Upper lobe of right lung (tissue), 1 donor: ENCODE results near the gene CRKL. TPM values are rescaled to one million over a fixed set of nuclear protein-coding genes. Genes with fewer than 3 reads are reported as not detected.
A peak's percentile ranks its signal among the peaks of the same experiment; 100 is the strongest.

ENCODE experiments used
- ATAC-seq: fragments of 200-7000 bp; cut with Tn5 transposase; one replicate; pipeline ENCODE4 v1.9.1; 2020; ENCODE audit warnings: mild to moderate bottlenecking, moderate library complexity
- DNase-seq: peaks from one replicate; pipeline ENCODE4 v3.0.0-alpha.2; 2020
- H3K27ac ChIP-seq: fragments of 200-600 bp; one replicate; pipeline ENCODE4 v1.8.0; 2022
- H3K27me3 ChIP-seq: fragments of 200-600 bp; one replicate; pipeline ENCODE4 v1.8.0; 2022; ENCODE audit warnings: mild to moderate bottlenecking
- H3K36me3 ChIP-seq: fragments of 200-600 bp; one replicate; pipeline ENCODE4 v1.8.0; 2022
- H3K4me1 ChIP-seq: fragments of 200-600 bp; one replicate; pipeline ENCODE4 v1.8.0; 2022
- H3K4me3 ChIP-seq: fragments of 200-600 bp; one replicate; pipeline ENCODE4 v1.8.0; 2022; ENCODE audit warnings: mild to moderate bottlenecking
- H3K9me3 ChIP-seq: fragments of 200-600 bp; one replicate; pipeline ENCODE4 v1.8.0; 2022
- CTCF ChIP-seq: fragments of 200-600 bp; IDR thresholded peaks from one replicate; pipeline ENCODE4 v1.8.0; 2022; ENCODE audit warnings: antibody characterized with exemption
- intact Hi-C: fragments of 100-400 bp; cut with DNase I; formaldehyde crosslinking; loops from one replicate; pipeline ENCODE4 v1.11.0; 2022
- total RNA-seq: library from RNA; stranded (reverse); fragmentation: NEBNext Ultra II Directional; extraction: Animal tissue kit (Norgen Biotek cat#: 25700); gene quantifications from one replicate; pipeline ENCODE4 v1.2.1, GENCODE V29; 2021
- donor health status: DM: no; HTN: yes; CAD: no; lungs with severe emphysema.

The CRKL gene
- total RNA-seq, 1 donor from 2014 or later = 60.8 TPM

- Histone ChIP-seq H3K9me3 (no peaks in the 10 kb centered on the region), H3K4me1 (peaks cover 48% of the 10 kb centered on the region), H3K27ac (no peak overlapping the region), H3K4me3 (no peak overlapping the region), H3K27me3 (no peaks in the 10 kb centered on the region), H3K36me3 (peaks cover 6% of the 10 kb centered on the region)
- peak; percentile 22 for DNase-seq
- TF ChIP-seq CTCF = no peak
- intact Hi-C loops = no loop called here
- ATAC-seq = no peak
Measured at GRCh38 chr22:20943104-20943933, 26.1 kb downstream of the CRKL start.

- no peak overlapping the region for H3K4me3 ChIP-seq
- no peak for ATAC-seq
- intact Hi-C loops = no loop called here
Measured at GRCh38 chr22:20944042-20944441, 26.8 kb downstream of the CRKL start.

GRCh38 chr22:20945578-20945934 lies 28.3 kb downstream of the CRKL start:
- Histone ChIP-seq H3K4me3 (no peak overlapping the region), H3K36me3 (peaks cover 14% of the 10 kb centered on the region), H3K9me3 (no peaks in the 10 kb centered on the region), H3K27me3 (no peaks in the 10 kb centered on the region), H3K27ac (peak overlapping the region; percentile 39), H3K4me1 (peaks cover 35% of the 10 kb centered on the region)
- TF ChIP-seq CTCF = no peak
- ATAC-seq (no peak), DNase-seq (no peak)
- intact Hi-C loops = no loop called here

More at GRCh38 chr22:20944042-20944441, 26.8 kb downstream of the CRKL start:
- no peak for TF ChIP-seq CTCF
- Histone ChIP-seq H3K27me3 (no peaks in the 10 kb centered on the region), H3K27ac (no peak overlapping the region), H3K4me1 (peaks cover 42% of the 10 kb centered on the region), H3K9me3 (no peaks in the 10 kb centered on the region), H3K36me3 (no peaks in the 10 kb centered on the region)
- no peak for DNase-seq

- Histone ChIP-seq H3K9me3 (no peaks in the 10 kb centered on the region), H3K4me3 (no peak overlapping the region), H3K4me1 (peaks cover 30% of the 10 kb centered on the region), H3K27ac (peak overlapping the region; percentile 49), H3K27me3 (no peaks in the 10 kb centered on the region), H3K36me3 (peaks cover 22% of the 10 kb centered on the region)
- DNase-seq = no peak
- ATAC-seq = peak; percentile 91
- TF ChIP-seq CTCF = no peak
- intact Hi-C loops = no loop called here
Measured at GRCh38 chr22:20946080-20946986, 29.1 kb downstream of the CRKL start.

GRCh38 chr22:20946991-20947390 lies 29.8 kb downstream of the CRKL start:
- intact Hi-C loops = no loop called here
- no peak overlapping the region for H3K4me3 ChIP-seq
- H3K27ac ChIP-seq = no peak overlapping the region
- H3K9me3 ChIP-seq = no peaks in the 10 kb centered on the region
- H3K36me3 ChIP-seq = peaks cover 28% of the 10 kb centered on the region
- DNase-seq (no peak), ATAC-seq (no peak)
- TF ChIP-seq CTCF = no peak
- no peaks in the 10 kb centered on the region for H3K27me3 ChIP-seq
- peaks cover 30% of the 10 kb centered on the region for H3K4me1 ChIP-seq
